Neural cell (in vitro differentiated cells): Measurements from ENCODE around the gene TMCC2.

Source experiments
- EP300 ChIP-seq: fragments of 450-650 bp; conservative IDR thresholded peaks from 2 replicates; pipeline ENCODE4 v1.6.1; 2014; ENCODE audit warnings: antibody characterized with exemption, mild to moderate bottlenecking, moderate library complexity; ENCODE audit not compliant: poor library complexity, severe bottlenecking
- POLR2AphosphoS5 ChIP-seq: IDR thresholded peaks from 2 replicates; pipeline ENCODE4 v1.6.1; 2012
- TAF1 ChIP-seq: IDR thresholded peaks from 2 replicates; pipeline ENCODE4 v1.6.1; 2012; ENCODE audit warnings: low read depth
- TF ChIP-seq, protein P1 (sequence below): IDR thresholded peaks from 2 replicates; pipeline ENCODE4 v1.6.1; 2012; ENCODE audit warnings: borderline replicate concordance
- TF ChIP-seq, protein P2 (sequence below): fragments of 450-650 bp; IDR thresholded peaks from 2 replicates; pipeline ENCODE4 v1.5.1; 2014; ENCODE audit warnings: antibody characterized with exemption, mild to moderate bottlenecking, moderate library complexity; ENCODE audit not compliant: poor library complexity, severe bottlenecking

DNA sequence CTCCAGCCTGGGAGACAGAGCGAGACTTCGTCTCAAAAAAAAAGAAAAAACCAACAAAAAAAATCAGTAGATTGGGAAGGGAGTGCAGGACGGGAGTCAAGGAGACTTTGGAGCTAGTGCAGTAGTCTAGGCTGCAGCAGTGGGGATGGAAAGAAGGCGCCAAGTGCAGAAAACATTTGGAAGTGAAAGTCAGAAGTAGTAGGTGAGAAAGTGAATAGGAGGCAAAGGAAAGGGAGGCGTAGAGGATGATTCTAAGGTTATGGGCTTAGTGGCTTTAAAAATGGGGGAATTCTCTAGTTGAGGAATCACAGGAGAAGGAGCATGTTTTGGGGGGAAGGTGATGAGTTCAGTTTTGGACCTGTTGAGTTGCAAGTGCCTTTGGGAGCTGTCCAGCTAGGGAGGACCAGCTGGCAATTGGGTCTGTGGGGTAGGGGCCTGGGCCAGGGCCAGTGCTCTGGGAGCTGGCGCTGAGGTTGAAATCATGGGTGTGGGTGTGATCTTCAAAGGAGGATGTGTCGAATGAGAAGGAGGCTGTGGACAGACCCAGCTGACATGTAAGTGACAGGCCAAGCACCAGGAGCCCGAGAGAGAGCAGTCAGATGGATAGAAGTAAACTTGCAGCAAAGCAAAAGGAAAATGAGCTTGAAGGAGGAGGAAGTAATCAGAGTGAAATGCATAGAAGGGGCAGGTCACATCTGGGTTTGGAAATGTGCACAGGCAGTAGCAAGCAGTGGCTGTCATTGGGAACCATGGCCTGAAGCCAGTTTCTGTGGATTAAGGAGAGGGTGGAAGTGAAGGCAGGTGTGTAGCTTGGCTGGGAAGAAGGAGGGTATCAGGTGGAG, 15.8 kb downstream of the TMCC2 start:
- TF ChIP-seq, protein P1, sequence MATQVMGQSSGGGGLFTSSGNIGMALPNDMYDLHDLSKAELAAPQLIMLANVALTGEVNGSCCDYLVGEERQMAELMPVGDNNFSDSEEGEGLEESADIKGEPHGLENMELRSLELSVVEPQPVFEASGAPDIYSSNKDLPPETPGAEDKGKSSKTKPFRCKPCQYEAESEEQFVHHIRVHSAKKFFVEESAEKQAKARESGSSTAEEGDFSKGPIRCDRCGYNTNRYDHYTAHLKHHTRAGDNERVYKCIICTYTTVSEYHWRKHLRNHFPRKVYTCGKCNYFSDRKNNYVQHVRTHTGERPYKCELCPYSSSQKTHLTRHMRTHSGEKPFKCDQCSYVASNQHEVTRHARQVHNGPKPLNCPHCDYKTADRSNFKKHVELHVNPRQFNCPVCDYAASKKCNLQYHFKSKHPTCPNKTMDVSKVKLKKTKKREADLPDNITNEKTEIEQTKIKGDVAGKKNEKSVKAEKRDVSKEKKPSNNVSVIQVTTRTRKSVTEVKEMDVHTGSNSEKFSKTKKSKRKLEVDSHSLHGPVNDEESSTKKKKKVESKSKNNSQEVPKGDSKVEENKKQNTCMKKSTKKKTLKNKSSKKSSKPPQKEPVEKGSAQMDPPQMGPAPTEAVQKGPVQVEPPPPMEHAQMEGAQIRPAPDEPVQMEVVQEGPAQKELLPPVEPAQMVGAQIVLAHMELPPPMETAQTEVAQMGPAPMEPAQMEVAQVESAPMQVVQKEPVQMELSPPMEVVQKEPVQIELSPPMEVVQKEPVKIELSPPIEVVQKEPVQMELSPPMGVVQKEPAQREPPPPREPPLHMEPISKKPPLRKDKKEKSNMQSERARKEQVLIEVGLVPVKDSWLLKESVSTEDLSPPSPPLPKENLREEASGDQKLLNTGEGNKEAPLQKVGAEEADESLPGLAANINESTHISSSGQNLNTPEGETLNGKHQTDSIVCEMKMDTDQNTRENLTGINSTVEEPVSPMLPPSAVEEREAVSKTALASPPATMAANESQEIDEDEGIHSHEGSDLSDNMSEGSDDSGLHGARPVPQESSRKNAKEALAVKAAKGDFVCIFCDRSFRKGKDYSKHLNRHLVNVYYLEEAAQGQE = no peak
- TF ChIP-seq TAF1 (no peak), POLR2AphosphoS5 (no peak), EP300 (no peak)
- TF ChIP-seq, protein P2, sequence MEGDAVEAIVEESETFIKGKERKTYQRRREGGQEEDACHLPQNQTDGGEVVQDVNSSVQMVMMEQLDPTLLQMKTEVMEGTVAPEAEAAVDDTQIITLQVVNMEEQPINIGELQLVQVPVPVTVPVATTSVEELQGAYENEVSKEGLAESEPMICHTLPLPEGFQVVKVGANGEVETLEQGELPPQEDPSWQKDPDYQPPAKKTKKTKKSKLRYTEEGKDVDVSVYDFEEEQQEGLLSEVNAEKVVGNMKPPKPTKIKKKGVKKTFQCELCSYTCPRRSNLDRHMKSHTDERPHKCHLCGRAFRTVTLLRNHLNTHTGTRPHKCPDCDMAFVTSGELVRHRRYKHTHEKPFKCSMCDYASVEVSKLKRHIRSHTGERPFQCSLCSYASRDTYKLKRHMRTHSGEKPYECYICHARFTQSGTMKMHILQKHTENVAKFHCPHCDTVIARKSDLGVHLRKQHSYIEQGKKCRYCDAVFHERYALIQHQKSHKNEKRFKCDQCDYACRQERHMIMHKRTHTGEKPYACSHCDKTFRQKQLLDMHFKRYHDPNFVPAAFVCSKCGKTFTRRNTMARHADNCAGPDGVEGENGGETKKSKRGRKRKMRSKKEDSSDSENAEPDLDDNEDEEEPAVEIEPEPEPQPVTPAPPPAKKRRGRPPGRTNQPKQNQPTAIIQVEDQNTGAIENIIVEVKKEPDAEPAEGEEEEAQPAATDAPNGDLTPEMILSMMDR = no peak
